ENCODE data around the gene GABPB2.

The GABPB2 gene

DNA sequence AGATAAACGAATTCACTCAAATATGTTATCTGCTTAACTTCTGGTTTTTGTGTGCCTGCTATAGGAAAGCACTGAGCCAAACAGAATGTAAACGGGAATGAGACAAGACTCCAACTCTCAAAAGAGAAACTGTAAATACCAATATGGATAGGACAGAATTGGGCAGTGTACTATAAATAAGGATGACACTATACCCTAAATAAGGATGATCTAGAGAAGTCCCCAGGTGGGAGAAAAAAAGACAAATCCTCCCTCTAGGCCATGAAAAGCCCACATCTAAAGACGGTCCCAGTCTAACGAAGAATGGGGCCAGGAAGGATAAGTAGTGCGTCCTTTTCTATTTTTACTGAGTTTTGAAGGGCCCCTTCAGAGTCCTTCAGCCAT is 1.5 kb upstream of the GABPB2 start:
- Histone ChIP-seq H3K4me3 (ENCODE audit: low read depth, low read length) (no peak overlapping the region), H3K9me3 (ENCODE audit: control insufficient read depth, insufficient read depth, low read depth, low read length) (no peaks in the 10 kb centered on the region), H3K27ac (ENCODE audit: extremely low read depth, low read depth, low read length) (no peak overlapping the region), H3K4me1 (ENCODE audit: control insufficient read depth, insufficient read depth, low read length) (no peaks in the 10 kb centered on the region), H3K36me3 (ENCODE audit: control insufficient read depth in 2 of 2, insufficient read depth in 1 of 2, low read length in 2 of 2) (peaks cover 4 to 26% of the 10 kb centered on the region in 2 experiments; a peak in 2 of 3 replicates)
- TF ChIP-seq ZNF138 (tag by site-specific recombination; IDR thresholded peaks at IDR 0.05; ENCODE audit: borderline replicate concordance) = no peak
- no peak for TF ChIP-seq ZNF184 (tag by site-specific recombination; IDR thresholded peaks at IDR 0.05)
- TF ChIP-seq ZNF621 (tag by site-specific recombination; IDR thresholded peaks at IDR 0.05) = no peak
- no peak for TF ChIP-seq HOXA7 (CRISPR knock-in tag; IDR thresholded peaks at IDR 0.05; ENCODE audit: borderline replicate concordance)
- TF ChIP-seq MYNN (tag by site-specific recombination; IDR thresholded peaks at IDR 0.05; ENCODE audit: borderline replicate concordance) = no peak
- TF ChIP-seq WT1 (tag by site-specific recombination; IDR thresholded peaks at IDR 0.05) = no peak
- TF ChIP-seq ZNF354C (tag by site-specific recombination; IDR thresholded peaks at IDR 0.05; ENCODE audit: borderline replicate concordance, low read depth) = no peak
- TF ChIP-seq ZNF2 (tag by site-specific recombination; IDR thresholded peaks at IDR 0.05) = no peak
- no peak for TF ChIP-seq ZNF521 (tag by site-specific recombination; IDR thresholded peaks at IDR 0.05)
- no peak for TF ChIP-seq ZNF664 (tag by site-specific recombination; IDR thresholded peaks at IDR 0.05)
- TF ChIP-seq ZBTB10 (tag by site-specific recombination; IDR thresholded peaks at IDR 0.05) = no peak
- TF ChIP-seq ZNF791 (tag by site-specific recombination; IDR thresholded peaks at IDR 0.05) = no peak
- TF ChIP-seq, protein P1, sequence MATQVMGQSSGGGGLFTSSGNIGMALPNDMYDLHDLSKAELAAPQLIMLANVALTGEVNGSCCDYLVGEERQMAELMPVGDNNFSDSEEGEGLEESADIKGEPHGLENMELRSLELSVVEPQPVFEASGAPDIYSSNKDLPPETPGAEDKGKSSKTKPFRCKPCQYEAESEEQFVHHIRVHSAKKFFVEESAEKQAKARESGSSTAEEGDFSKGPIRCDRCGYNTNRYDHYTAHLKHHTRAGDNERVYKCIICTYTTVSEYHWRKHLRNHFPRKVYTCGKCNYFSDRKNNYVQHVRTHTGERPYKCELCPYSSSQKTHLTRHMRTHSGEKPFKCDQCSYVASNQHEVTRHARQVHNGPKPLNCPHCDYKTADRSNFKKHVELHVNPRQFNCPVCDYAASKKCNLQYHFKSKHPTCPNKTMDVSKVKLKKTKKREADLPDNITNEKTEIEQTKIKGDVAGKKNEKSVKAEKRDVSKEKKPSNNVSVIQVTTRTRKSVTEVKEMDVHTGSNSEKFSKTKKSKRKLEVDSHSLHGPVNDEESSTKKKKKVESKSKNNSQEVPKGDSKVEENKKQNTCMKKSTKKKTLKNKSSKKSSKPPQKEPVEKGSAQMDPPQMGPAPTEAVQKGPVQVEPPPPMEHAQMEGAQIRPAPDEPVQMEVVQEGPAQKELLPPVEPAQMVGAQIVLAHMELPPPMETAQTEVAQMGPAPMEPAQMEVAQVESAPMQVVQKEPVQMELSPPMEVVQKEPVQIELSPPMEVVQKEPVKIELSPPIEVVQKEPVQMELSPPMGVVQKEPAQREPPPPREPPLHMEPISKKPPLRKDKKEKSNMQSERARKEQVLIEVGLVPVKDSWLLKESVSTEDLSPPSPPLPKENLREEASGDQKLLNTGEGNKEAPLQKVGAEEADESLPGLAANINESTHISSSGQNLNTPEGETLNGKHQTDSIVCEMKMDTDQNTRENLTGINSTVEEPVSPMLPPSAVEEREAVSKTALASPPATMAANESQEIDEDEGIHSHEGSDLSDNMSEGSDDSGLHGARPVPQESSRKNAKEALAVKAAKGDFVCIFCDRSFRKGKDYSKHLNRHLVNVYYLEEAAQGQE (tag by site-specific recombination; IDR thresholded peaks at IDR 0.05) = no peak
- TF ChIP-seq KLF1 (tag by site-specific recombination; IDR thresholded peaks at IDR 0.05) = no peak
- no peak for TF ChIP-seq TRIM28 (IDR thresholded peaks at IDR 0.05; ENCODE audit: borderline replicate concordance, low read length)
- TF ChIP-seq ZNF561 (tag by site-specific recombination; IDR thresholded peaks at IDR 0.05; ENCODE audit: borderline replicate concordance) = no peak
- TF ChIP-seq SALL2 (tag by site-specific recombination; IDR thresholded peaks at IDR 0.05; ENCODE audit: borderline replicate concordance) = no peak
- no peak for TF ChIP-seq PRDM4 (tag by site-specific recombination; IDR thresholded peaks at IDR 0.05)
- CTCF ChIA-PET = no interaction called here
- POLR2A ChIA-PET = no interaction called here

All from HEK293 (cell line).